Measurements from ENCODE around the gene RBM47.
A peak's percentile ranks its signal among the peaks of the same experiment; 100 is the strongest.

DNA sequence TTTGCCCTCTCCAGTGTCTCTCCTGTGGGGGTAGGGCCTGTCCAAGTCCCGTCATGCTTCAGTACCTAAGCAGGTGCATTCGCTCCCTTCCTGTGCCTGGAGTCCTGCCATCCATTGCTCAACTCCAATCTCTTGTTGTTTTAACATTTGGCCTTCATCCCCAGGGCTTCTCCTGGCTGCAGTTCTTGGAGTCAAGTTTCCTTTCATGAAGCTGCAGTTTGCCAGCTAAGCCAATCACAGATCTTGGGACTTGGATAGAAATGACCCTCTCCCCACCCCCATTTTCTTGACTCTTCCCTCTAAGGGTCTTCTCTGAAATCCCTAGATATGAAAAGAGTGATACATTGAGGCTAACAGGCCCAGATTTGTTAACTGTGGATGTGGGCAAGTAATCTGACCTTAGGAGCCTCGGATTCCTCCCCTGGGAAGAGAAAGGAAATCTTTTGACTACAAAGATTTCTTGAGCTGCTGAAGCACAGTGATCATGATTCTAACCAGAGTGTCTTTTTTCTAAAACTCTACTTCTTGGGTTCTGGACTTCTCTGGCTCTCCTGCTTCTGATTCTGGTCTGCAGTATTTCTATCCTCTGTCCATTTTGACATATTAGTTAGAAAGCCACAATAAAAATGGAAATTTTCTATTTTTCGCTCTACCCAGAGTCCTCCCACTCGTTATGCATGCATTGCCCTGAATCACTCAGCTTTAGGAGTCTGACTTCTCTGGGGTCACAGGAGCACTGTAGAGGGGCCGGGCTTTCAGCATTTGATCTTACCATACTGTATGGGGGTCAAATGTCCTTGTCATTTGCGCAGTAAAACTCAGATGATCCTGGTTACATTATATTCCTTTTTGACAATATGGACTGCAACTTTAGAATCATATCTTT, 233.5 kb downstream of the RBM47 start:
- TF ChIP-seq POLR2AphosphoS5 (IDR thresholded peaks at IDR 0.05) (peak; percentile 36 to 63), POLR2A (IDR thresholded peaks at IDR 0.05) (peak in 1 of 4 donors; percentile 26), CTCF (IDR thresholded peaks at IDR 0.05) (no peak), EP300 (IDR thresholded peaks at IDR 0.05) (peak in 1 of 4 donors; percentile 80)
